Testis (tissue), 3 donors: ENCODE data around the gene HS3ST4. TPM values are rescaled to one million over a fixed set of nuclear protein-coding genes. Genes with fewer than 3 reads are reported as not detected.

Experiments used
- DNase-seq: peaks from one replicate; pipeline ENCODE4 v3.0.0-alpha.2; 2019
- H3K27ac ChIP-seq, 2 donors: fragments of 200-600 bp; sonication (generic); one replicate each; pipeline ENCODE4 v1.5.1; 2019
- H3K27me3 ChIP-seq: fragments of 200-600 bp; sonication (generic); one replicate; pipeline ENCODE4 v1.5.1; 2019
- H3K36me3 ChIP-seq: fragments of 200-600 bp; sonication (generic); one replicate; pipeline ENCODE4 v1.5.1; 2017; ENCODE audit warnings: low read depth; ENCODE audit errors: missing control alignments
- H3K4me1 ChIP-seq: fragments of 200-600 bp; sonication (generic); one replicate; pipeline ENCODE4 v1.5.1; 2019
- H3K4me3 ChIP-seq, 2 donors: fragments of 200-600 bp; sonication (generic); one replicate each; pipeline ENCODE4 v1.5.1; 2017 to 2019
- H3K9me3 ChIP-seq: fragments of 200-600 bp; sonication (generic); one replicate; pipeline ENCODE4 v1.5.1; 2017
- CTCF ChIP-seq, 3 experiments: fragments of 450-650 bp in 2 of 3; fragments of 200-600 bp in 1 of 3; sonication (generic) in 1 of 3; IDR thresholded peaks; one replicate each; pipeline ENCODE4 v1.5.1; 2016 to 2019; ENCODE audit warnings: antibody characterized with exemption in 3 of 3, mild to moderate bottlenecking in 2 of 3, moderate library complexity in 1 of 3
- POLR2A ChIP-seq: fragments of 450-650 bp; IDR thresholded peaks from one replicate; pipeline ENCODE4 v1.6.1; 2017; ENCODE audit warnings: antibody characterized with exemption, mild to moderate bottlenecking, moderate library complexity
- WGBS, 2 donors: methylation state at CpG; one replicate each; pipeline ENCODE4 v1.1.5; 2018; 5-methylcytosine and 5-hydroxymethylcytosine counted together
- intact Hi-C: fragments of 100-400 bp; cut with DNase I; formaldehyde crosslinking; loops from one replicate; pipeline ENCODE4 v1.15.1; 2023; ENCODE audit warnings: low total_unique reads
- polyA plus RNA-seq: library from polyadenylated mRNA; stranded (reverse); fragments of 350-450 nt; fragmentation: Illumina TruSeq; extraction: RNeasy Lipid Tissue Mini Kit (QIAGEN cat#74804); gene quantifications from one replicate; pipeline ENCODE4 v1.2.3, GENCODE V29; 2014; ENCODE audit warnings: low read depth, low replicate concordance; ENCODE audit not compliant: insufficient read depth
- total RNA-seq, 2 donors: library from RNA; depleted of rRNA; stranded (reverse); fragments of >200 nt; gene quantifications; one replicate each; pipeline ENCODE4 v1.2.3, GENCODE V29; 2016

Gene HS3ST4
- total and polyA plus RNA-seq, 3 donors from 2014 or later: 0.37 to 2.7 (median 2.6) TPM

GRCh38 chr16:25798065-25798464, 106.3 kb downstream of the HS3ST4 start:
- TF ChIP-seq CTCF (IDR thresholded peaks at IDR 0.05) (no peak), POLR2A (no peak)
- no peak for DNase-seq
- no peaks in the 10 kb centered on the region for H3K4me1 ChIP-seq
- no peaks in the 10 kb centered on the region for H3K27me3 ChIP-seq
- H3K36me3 ChIP-seq: no peaks in the 10 kb centered on the region
- no peak overlapping the region for H3K27ac ChIP-seq
- WGBS, 2 donors: 100% methylated on average over 1 of the region's 1 CpG
- no peaks in the 10 kb centered on the region for H3K9me3 ChIP-seq
- H3K4me3 ChIP-seq: no peak overlapping the region
- intact Hi-C loops: no loop called here

GRCh38 chr16:25799816-25800215, 108.1 kb downstream of the HS3ST4 start:
- Histone ChIP-seq H3K4me1 (no peaks in the 10 kb centered on the region), H3K9me3 (no peaks in the 10 kb centered on the region), H3K27me3 (no peaks in the 10 kb centered on the region), H3K36me3 (no peaks in the 10 kb centered on the region), H3K27ac (no peak overlapping the region), H3K4me3 (no peak overlapping the region)
- DNase-seq: no peak
- TF ChIP-seq CTCF (IDR thresholded peaks at IDR 0.05): no peak
- no peak for TF ChIP-seq POLR2A
- intact Hi-C loops: no loop called here
- WGBS, 2 donors: 74 to 76% methylated on average over 1 of the region's 1 CpG

- no peak overlapping the region for H3K4me3 ChIP-seq
- intact Hi-C loops: no loop called here
- no peaks in the 10 kb centered on the region for H3K4me1 ChIP-seq
- DNase-seq: no peak
- no peak overlapping the region for H3K27ac ChIP-seq
- no peaks in the 10 kb centered on the region for H3K9me3 ChIP-seq
- no peaks in the 10 kb centered on the region for H3K36me3 ChIP-seq
- no peaks in the 10 kb centered on the region for H3K27me3 ChIP-seq
- 83 to 85% methylated on average over 5 of the region's 5 CpGs for WGBS, 2 donors
- TF ChIP-seq POLR2A: no peak
- TF ChIP-seq CTCF (IDR thresholded peaks at IDR 0.05): no peak
These were observed 120.5 kb downstream of the HS3ST4 start for GRCh38 chr16:25812215-25812614.

- Histone ChIP-seq H3K4me1 (no peaks in the 10 kb centered on the region), H3K9me3 (no peaks in the 10 kb centered on the region), H3K27ac (no peak overlapping the region), H3K4me3 (no peak overlapping the region), H3K27me3 (no peaks in the 10 kb centered on the region), H3K36me3 (no peaks in the 10 kb centered on the region)
- TF ChIP-seq CTCF (IDR thresholded peaks at IDR 0.05): no peak
- intact Hi-C loops: no loop called here
- WGBS, 2 donors: 82 to 86% methylated on average over 6 of the region's 6 CpGs
- DNase-seq: no peak
These were observed 125.5 kb downstream of the HS3ST4 start for GRCh38 chr16:25817295-25817694.

- DNase-seq: no peak
- Histone ChIP-seq H3K36me3 (no peaks in the 10 kb centered on the region), H3K4me3 (no peak overlapping the region), H3K4me1 (no peaks in the 10 kb centered on the region), H3K27me3 (no peaks in the 10 kb centered on the region), H3K9me3 (no peaks in the 10 kb centered on the region), H3K27ac (no peak overlapping the region)
- WGBS, 2 donors: 91 to 92% methylated on average over 4 of the region's 4 CpGs
- no peak for TF ChIP-seq POLR2A
- no peak for TF ChIP-seq CTCF (IDR thresholded peaks at IDR 0.05)
- intact Hi-C loops: no loop called here
These were observed 126.1 kb downstream of the HS3ST4 start for GRCh38 chr16:25817876-25818275.
